ENCODE measurements around the gene PPP2R2D.

DNA sequence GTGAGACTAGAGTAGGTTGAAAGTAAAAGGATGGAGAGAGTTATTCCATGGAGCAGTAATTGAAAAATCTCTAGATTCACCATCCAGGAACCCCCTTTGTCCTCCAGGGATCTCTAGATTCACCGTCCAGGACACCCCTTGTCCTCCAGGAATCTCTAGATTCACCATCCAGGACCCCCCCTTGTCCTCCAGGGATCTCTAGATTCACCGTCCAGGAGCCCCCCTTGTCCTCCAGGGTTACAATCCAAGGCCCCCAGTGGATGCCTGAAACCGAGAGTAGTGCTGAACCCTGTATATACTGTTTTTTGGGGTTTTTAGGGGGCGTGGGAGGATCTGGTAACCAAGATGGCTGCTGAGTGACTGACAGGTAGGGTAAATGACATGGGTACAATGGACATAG lies 38.3 kb upstream of the PPP2R2D start:
- TF ChIP-seq, protein P1, sequence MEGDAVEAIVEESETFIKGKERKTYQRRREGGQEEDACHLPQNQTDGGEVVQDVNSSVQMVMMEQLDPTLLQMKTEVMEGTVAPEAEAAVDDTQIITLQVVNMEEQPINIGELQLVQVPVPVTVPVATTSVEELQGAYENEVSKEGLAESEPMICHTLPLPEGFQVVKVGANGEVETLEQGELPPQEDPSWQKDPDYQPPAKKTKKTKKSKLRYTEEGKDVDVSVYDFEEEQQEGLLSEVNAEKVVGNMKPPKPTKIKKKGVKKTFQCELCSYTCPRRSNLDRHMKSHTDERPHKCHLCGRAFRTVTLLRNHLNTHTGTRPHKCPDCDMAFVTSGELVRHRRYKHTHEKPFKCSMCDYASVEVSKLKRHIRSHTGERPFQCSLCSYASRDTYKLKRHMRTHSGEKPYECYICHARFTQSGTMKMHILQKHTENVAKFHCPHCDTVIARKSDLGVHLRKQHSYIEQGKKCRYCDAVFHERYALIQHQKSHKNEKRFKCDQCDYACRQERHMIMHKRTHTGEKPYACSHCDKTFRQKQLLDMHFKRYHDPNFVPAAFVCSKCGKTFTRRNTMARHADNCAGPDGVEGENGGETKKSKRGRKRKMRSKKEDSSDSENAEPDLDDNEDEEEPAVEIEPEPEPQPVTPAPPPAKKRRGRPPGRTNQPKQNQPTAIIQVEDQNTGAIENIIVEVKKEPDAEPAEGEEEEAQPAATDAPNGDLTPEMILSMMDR (optimal IDR thresholded peaks at IDR 0.05 in 1 of 3, IDR thresholded peaks at IDR 0.05 in 1 of 3, conservative IDR thresholded peaks at IDR 0.05 in 1 of 3; ENCODE audit: extremely low read depth in 1 of 3, insufficient read depth in 2 of 3, low read length in 3 of 3), result no peak
- TF ChIP-seq EZH2 (IDR thresholded peaks at IDR 0.05; ENCODE audit: low read length), result no peak

All from keratinocyte (primary cell).